HepG2 (cell line): ENCODE data around the gene SLC25A22. TPM values are rescaled to one million over a fixed set of nuclear protein-coding genes. Genes with fewer than 3 reads are reported as not detected.
A peak's percentile ranks its signal among the peaks of the same experiment; 100 is the strongest.

Experiments
- CREM ChIP-seq, 2 experiments: sonication (generic) in 1 of 2; formaldehyde crosslinking in 1 of 2; IDR thresholded peaks; 2 replicates each; pipeline versions ENCODE4 v1.4.0 to v1.6.1; 2016 to 2020; ENCODE audit warnings: antibody characterized with exemption in 1 of 2, mild to moderate bottlenecking in 1 of 2, missing genetic modification reagents in 1 of 2
- FLYWCH1 ChIP-seq: sonication (generic); formaldehyde crosslinking; IDR thresholded peaks from 2 replicates; pipeline ENCODE4 v1.8.1; 2023; ENCODE audit warnings: mild to moderate bottlenecking, missing genetic modification reagents
- MEF2D ChIP-seq: sonication (generic); formaldehyde crosslinking; IDR thresholded peaks from 2 replicates; pipeline ENCODE4 v1.5.1; 2020; ENCODE audit warnings: mild to moderate bottlenecking, missing genetic modification reagents
- MEIS2 ChIP-seq: sonication (generic); formaldehyde crosslinking; IDR thresholded peaks from 2 replicates; pipeline ENCODE4 v1.9.0; 2021; ENCODE audit warnings: mild to moderate bottlenecking, missing genetic modification reagents
- NCOA1 ChIP-seq: sonication (generic); formaldehyde crosslinking; IDR thresholded peaks from 2 replicates; pipeline ENCODE4 v1.9.0; 2021; ENCODE audit warnings: missing genetic modification reagents
- NR1H2 ChIP-seq: sonication (generic); formaldehyde crosslinking; IDR thresholded peaks from 2 replicates; pipeline ENCODE4 v1.8.1; 2022; ENCODE audit warnings: low read depth, missing genetic modification reagents, borderline replicate concordance
- NR2F6 ChIP-seq, 2 experiments: IDR thresholded peaks; 2 replicates each; pipeline ENCODE4 v1.6.1; 2016; ENCODE audit warnings: antibody characterized with exemption in 1 of 2, mild to moderate bottlenecking in 1 of 2
- RARA ChIP-seq: IDR thresholded peaks from 2 replicates; pipeline ENCODE4 v1.6.1; 2016; ENCODE audit warnings: missing genetic modification reagents, missing compliant biosample characterization
- ZFP36L2 ChIP-seq: sonication (generic); formaldehyde crosslinking; IDR thresholded peaks from 2 replicates; pipeline ENCODE4 v1.4.0; 2020; ENCODE audit warnings: missing genetic modification reagents
- ZNF292 ChIP-seq: sonication (generic); formaldehyde crosslinking; IDR thresholded peaks from 2 replicates; pipeline ENCODE4 v1.8.1; 2022; ENCODE audit warnings: mild to moderate bottlenecking, low read depth, missing genetic modification reagents, borderline replicate concordance
- polyA plus RNA-seq, 8 experiments: library from polyadenylated mRNA; depleted of rRNA in 3 of 8; stranded (reverse) in 7 of 8; unstranded in 1 of 8; fragments of >200 nt; fragmentation: Illumina TruSeq in 4 of 8; extraction: Trizol in 4 of 8; gene quantifications; 2 replicates each; pipeline versions ENCODE4 v1.2.1 to v1.2.3, GENCODE V29; 2011 to 2016; ENCODE audit warnings: low read depth in 4 of 8, missing spikeins in 1 of 8, mixed read lengths in 1 of 8; ENCODE audit not compliant: insufficient read depth in 1 of 8
- total RNA-seq, 5 experiments: library from RNA; depleted of rRNA; stranded (reverse); fragments of >200 nt; fragmentation: Illumina TruSeq; extraction: Trizol; gene quantifications; 2 replicates each; pipeline ENCODE4 v1.2.3, GENCODE V29; 2016; ENCODE audit warnings: low read depth in 1 of 5
- TF ChIP-seq, protein P1 (sequence below): IDR thresholded peaks from 2 replicates; pipeline ENCODE4 v1.6.1; 2016; ENCODE audit warnings: missing biosample characterization, missing genetic modification reagents, low read depth
- TF ChIP-seq, protein P2 (sequence below): sonication (generic); formaldehyde crosslinking; IDR thresholded peaks from 2 replicates; pipeline ENCODE4 v1.5.0; 2020; ENCODE audit warnings: mild to moderate bottlenecking, missing genetic modification reagents, borderline replicate concordance
- TF ChIP-seq, protein P3 (sequence below): sonication (generic); formaldehyde crosslinking; IDR thresholded peaks from 2 replicates; pipeline ENCODE4 v1.4.0; 2020; ENCODE audit warnings: mild to moderate bottlenecking, missing genetic modification reagents
- TF ChIP-seq, protein P4 (sequence below), 2 experiments: sonication (generic) in 1 of 2; formaldehyde crosslinking in 1 of 2; IDR thresholded peaks; 2 replicates each; pipeline versions ENCODE4 v1.5.1 to v1.6.1; 2011 to 2020; ENCODE audit warnings: borderline replicate concordance in 1 of 2, low read depth in 1 of 2, low read length in 1 of 2, mild to moderate bottlenecking in 1 of 2, missing genetic modification reagents in 1 of 2, moderate library complexity in 1 of 2
- TF ChIP-seq, protein P5 (sequence below): sonication (generic); formaldehyde crosslinking; IDR thresholded peaks from 2 replicates; pipeline ENCODE4 v1.4.0; 2020; ENCODE audit warnings: missing genetic modification reagents

SLC25A22 gene
- total and polyA plus RNA-seq, 2 of the 13 experiments (the other 11 are each of a cell fraction or from before 2014, with no cell fraction given), result 12.4 to 19.2 TPM

DNA sequence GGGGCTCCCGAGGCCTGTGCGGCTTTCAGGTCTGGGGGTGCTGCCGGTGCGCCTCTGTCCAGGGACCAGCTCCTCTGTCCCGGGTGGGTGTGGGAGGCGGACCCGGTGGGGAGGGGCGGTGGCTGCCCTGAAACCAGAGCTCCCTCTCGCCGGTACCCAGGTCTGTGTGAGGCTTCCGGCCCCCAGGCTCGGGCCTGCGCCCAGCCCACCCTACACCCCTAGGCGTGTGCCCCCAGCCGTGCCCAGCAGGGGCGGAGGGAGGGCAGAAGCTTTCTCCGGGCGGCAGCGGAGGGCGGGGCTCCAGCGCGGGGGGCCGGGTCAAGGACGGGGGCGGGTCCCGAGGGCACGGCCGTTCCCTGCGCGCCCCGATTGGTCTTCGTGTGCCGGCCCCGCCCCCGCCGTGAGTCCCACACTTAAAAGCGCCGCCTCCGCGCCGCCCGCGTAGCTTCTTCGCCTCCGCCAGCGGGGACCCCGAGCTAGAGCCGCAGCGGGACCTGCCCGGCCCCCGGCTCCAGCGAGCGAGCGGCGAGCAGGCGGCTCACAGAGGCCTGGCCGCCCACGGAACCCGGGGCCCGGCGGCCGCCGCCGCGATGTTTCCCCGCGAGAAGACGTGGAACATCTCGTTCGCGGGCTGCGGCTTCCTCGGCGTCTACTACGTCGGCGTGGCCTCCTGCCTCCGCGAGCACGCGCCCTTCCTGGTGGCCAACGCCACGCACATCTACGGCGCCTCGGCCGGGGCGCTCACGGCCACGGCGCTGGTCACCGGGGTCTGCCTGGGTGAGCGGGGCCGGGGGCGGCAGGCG lies 21.2 kb upstream of the SLC25A22 start (continued):
- TF ChIP-seq ZFP36L2 (CRISPR knock-in tag) (no peak), NR1H2 (no peak), NCOA1 (no peak), CREM (IDR thresholded peaks at IDR 0.05) (no peak), CREM (CRISPR knock-in tag; IDR thresholded peaks at IDR 0.05) (no peak), ZNF292 (no peak), FLYWCH1 (CRISPR knock-in tag) (no peak), MEF2D (no peak), MEIS2 (CRISPR knock-in tag) (no peak; the same call in 1 of the 2 replicates), RARA (CRISPR knock-in tag) (no peak), NR2F6 (IDR thresholded peaks at IDR 0.05) (no peak), NR2F6 (CRISPR knock-in tag; IDR thresholded peaks at IDR 0.05) (no peak; the same call in 1 of the 2 replicates)
- TF ChIP-seq, protein P1, sequence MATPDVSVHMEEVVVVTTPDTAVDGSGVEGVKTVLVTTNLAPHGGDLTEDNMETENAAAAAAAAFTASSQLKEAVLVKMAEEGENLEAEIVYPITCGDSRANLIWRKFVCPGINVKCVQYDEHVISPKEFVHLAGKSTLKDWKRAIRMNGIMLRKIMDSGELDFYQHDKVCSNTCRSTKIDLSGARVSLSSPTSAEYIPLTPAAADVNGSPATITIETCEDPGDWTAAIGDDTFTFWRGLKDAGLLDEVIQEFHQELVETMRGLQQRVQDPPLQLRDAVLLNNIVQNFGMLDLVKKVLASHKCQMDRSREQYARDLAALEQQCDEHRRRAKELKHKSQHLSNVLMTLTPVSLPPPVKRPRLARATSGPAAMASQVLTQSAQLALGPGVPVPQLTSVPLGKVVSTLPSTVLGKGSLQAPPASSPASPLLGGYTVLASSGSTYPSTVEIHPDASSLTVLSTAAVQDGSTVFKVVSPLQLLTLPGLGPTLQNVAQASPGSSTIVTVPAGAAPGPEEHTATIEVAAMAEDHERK (CRISPR knock-in tag), result no peak
- TF ChIP-seq, protein P2, sequence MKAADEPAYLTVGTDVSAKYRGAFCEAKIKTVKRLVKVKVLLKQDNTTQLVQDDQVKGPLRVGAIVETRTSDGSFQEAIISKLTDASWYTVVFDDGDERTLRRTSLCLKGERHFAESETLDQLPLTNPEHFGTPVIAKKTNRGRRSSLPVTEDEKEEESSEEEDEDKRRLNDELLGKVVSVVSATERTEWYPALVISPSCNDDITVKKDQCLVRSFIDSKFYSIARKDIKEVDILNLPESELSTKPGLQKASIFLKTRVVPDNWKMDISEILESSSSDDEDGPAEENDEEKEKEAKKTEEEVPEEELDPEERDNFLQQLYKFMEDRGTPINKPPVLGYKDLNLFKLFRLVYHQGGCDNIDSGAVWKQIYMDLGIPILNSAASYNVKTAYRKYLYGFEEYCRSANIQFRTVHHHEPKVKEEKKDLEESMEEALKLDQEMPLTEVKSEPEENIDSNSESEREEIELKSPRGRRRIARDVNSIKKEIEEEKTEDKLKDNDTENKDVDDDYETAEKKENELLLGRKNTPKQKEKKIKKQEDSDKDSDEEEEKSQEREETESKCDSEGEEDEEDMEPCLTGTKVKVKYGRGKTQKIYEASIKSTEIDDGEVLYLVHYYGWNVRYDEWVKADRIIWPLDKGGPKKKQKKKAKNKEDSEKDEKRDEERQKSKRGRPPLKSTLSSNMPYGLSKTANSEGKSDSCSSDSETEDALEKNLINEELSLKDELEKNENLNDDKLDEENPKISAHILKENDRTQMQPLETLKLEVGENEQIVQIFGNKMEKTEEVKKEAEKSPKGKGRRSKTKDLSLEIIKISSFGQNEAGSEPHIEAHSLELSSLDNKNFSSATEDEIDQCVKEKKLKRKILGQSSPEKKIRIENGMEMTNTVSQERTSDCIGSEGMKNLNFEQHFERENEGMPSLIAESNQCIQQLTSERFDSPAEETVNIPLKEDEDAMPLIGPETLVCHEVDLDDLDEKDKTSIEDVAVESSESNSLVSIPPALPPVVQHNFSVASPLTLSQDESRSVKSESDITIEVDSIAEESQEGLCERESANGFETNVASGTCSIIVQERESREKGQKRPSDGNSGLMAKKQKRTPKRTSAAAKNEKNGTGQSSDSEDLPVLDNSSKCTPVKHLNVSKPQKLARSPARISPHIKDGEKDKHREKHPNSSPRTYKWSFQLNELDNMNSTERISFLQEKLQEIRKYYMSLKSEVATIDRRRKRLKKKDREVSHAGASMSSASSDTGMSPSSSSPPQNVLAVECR (CRISPR knock-in tag), result peak; percentile 72
- TF ChIP-seq, protein P3, sequence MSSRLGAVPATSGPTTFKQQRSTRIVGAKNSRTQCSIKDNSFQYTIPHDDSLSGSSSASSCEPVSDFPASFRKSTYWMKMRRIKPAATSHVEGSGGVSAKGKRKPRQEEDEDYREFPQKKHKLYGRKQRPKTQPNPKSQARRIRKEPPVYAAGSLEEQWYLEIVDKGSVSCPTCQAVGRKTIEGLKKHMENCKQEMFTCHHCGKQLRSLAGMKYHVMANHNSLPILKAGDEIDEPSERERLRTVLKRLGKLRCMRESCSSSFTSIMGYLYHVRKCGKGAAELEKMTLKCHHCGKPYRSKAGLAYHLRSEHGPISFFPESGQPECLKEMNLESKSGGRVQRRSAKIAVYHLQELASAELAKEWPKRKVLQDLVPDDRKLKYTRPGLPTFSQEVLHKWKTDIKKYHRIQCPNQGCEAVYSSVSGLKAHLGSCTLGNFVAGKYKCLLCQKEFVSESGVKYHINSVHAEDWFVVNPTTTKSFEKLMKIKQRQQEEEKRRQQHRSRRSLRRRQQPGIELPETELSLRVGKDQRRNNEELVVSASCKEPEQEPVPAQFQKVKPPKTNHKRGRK, result no peak
- TF ChIP-seq, protein P4, sequence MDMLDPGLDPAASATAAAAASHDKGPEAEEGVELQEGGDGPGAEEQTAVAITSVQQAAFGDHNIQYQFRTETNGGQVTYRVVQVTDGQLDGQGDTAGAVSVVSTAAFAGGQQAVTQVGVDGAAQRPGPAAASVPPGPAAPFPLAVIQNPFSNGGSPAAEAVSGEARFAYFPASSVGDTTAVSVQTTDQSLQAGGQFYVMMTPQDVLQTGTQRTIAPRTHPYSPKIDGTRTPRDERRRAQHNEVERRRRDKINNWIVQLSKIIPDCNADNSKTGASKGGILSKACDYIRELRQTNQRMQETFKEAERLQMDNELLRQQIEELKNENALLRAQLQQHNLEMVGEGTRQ (IDR thresholded peaks at IDR 0.05; ENCODE audit: low read depth, low read length), result no peak
- TF ChIP-seq, protein P4 (CRISPR knock-in tag; IDR thresholded peaks at IDR 0.05; ENCODE audit: borderline replicate concordance), result no peak
- TF ChIP-seq, protein P5, sequence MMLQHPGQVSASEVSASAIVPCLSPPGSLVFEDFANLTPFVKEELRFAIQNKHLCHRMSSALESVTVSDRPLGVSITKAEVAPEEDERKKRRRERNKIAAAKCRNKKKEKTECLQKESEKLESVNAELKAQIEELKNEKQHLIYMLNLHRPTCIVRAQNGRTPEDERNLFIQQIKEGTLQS, result no peak
